ENCODE results near the gene RPS6KA1. TPM values are rescaled to one million over a fixed set of nuclear protein-coding genes. Genes with fewer than 3 reads are reported as not detected.

RPS6KA1 gene
- polyA plus RNA-seq, 3 donors: 116 to 189 (median 188) TPM

GRCh38 chr1:26537951-26538352 is 8.4 kb downstream of the RPS6KA1 start:
- Mint-ChIP-seq H3K9me3 (no peaks in the 10 kb centered on the region), H3K4me3 (peak overlapping the region in 1 of 2 donors; percentile 83), H3K27me3 (ENCODE audit: low read depth in 3 of 3) (no peaks in the 10 kb centered on the region), H3K27ac (peak overlapping the region; percentile 91 to 100 (median 97)), H3K4me1 (peaks cover 61% of the 10 kb centered on the region), H3K36me3 (no peaks in the 10 kb centered on the region)
- Histone ChIP-seq H3K36me3 (replicated peaks in 1 of 2; ENCODE audit: control insufficient read depth in 1 of 2, insufficient read depth in 2 of 2, low read length in 2 of 2) (no peaks in the 10 kb centered on the region), H4K20me1 (ENCODE audit: insufficient read depth, low read length) (no peaks in the 10 kb centered on the region), H3K9ac (ENCODE audit: insufficient read depth, low read length, poor library complexity, severe bottlenecking) (no peak overlapping the region), H3K4me3 (replicated peaks in 1 of 3; ENCODE audit: low read depth in 2 of 3, low read length in 3 of 3) (peak overlapping the region in 1 of 3 experiments; percentile 24), H3K4me1 (ENCODE audit: control insufficient read depth in 1 of 2, insufficient read depth in 2 of 2, low read length in 2 of 2) (peaks cover 51 to 60% of the 10 kb centered on the region in 2 donors), H3K9me3 (replicated peaks in 1 of 2; ENCODE audit: control insufficient read depth in 1 of 2, insufficient read depth in 1 of 2, low read length in 2 of 2) (no peaks in the 10 kb centered on the region), H3K27ac (ENCODE audit: low read depth in 1 of 2, low read length in 2 of 2) (peak overlapping the region in 1 of 2 donors; percentile 99), H3K4me2 (replicated peaks; ENCODE audit: extremely low read depth, low read length, poor library complexity, severe bottlenecking) (peak overlapping the region; percentile 45), H3K27me3 (ENCODE audit: control insufficient read depth in 2 of 2, insufficient read depth in 2 of 2, low read length in 2 of 2) (no peaks in the 10 kb centered on the region), H3K79me2 (ENCODE audit: insufficient read depth, low read length) (peaks cover 27% of the 10 kb centered on the region), H2AFZ (ENCODE audit: insufficient read depth, low read depth, low read length, poor library complexity, severe bottlenecking) (no peak overlapping the region)
- TF ChIP-seq CTCF (IDR thresholded peaks at IDR 0.05): peak; percentile 54
- WGBS (ENCODE audit: insufficient coverage): 0% methylated on average over 1 of the region's 2 CpGs
- peak; percentile 85 to 93 (median 90) for DNase-seq
- intact Hi-C loops (cut with micrococcal nuclease): loop anchor here in 1 of 2 donors (5.0 kb wide), 1 partner anchor 59 kb away; no protein-coding TSS in a partner anchor

GRCh38 chr1:26538480-26539412 is 9.2 kb downstream of the RPS6KA1 start:
- Histone ChIP-seq H3K36me3 (replicated peaks in 1 of 2; ENCODE audit: control insufficient read depth in 1 of 2, insufficient read depth in 2 of 2, low read length in 2 of 2) (no peaks in the 10 kb centered on the region), H3K4me2 (replicated peaks; ENCODE audit: extremely low read depth, low read length, poor library complexity, severe bottlenecking) (peak overlapping the region; percentile 45), H3K27ac (ENCODE audit: low read depth in 1 of 2, low read length in 2 of 2) (peak overlapping the region; percentile 25 to 99), H3K9me3 (replicated peaks in 1 of 2; ENCODE audit: control insufficient read depth in 1 of 2, insufficient read depth in 1 of 2, low read length in 2 of 2) (no peaks in the 10 kb centered on the region), H3K9ac (ENCODE audit: insufficient read depth, low read length, poor library complexity, severe bottlenecking) (no peak overlapping the region), H3K79me2 (ENCODE audit: insufficient read depth, low read length) (peaks cover 35% of the 10 kb centered on the region), H3K4me1 (ENCODE audit: control insufficient read depth in 1 of 2, insufficient read depth in 2 of 2, low read length in 2 of 2) (peaks cover 59 to 68% of the 10 kb centered on the region in 2 donors), H3K27me3 (ENCODE audit: control insufficient read depth in 2 of 2, insufficient read depth in 2 of 2, low read length in 2 of 2) (no peaks in the 10 kb centered on the region), H2AFZ (ENCODE audit: insufficient read depth, low read depth, low read length, poor library complexity, severe bottlenecking) (no peak overlapping the region), H4K20me1 (ENCODE audit: insufficient read depth, low read length) (no peaks in the 10 kb centered on the region), H3K4me3 (replicated peaks in 1 of 3; ENCODE audit: low read depth in 2 of 3, low read length in 3 of 3) (peak overlapping the region in 1 of 3 experiments; percentile 24)
- intact Hi-C loops (cut with micrococcal nuclease): loop anchor here in 1 of 2 donors (5.0 kb wide), 1 partner anchor 59 kb away; no protein-coding TSS in a partner anchor
- Mint-ChIP-seq H3K4me3 (peak overlapping the region in 1 of 2 donors; percentile 83), H3K27ac (peak overlapping the region; percentile 91 to 100 (median 97)), H3K4me1 (peaks cover 69% of the 10 kb centered on the region), H3K9me3 (no peaks in the 10 kb centered on the region), H3K36me3 (no peaks in the 10 kb centered on the region), H3K27me3 (ENCODE audit: low read depth in 3 of 3) (no peaks in the 10 kb centered on the region)
- peak; percentile 37 for TF ChIP-seq CTCF (IDR thresholded peaks at IDR 0.05)
- 78% methylated on average over 8 of the region's 14 CpGs for WGBS (ENCODE audit: insufficient coverage)
- peak; percentile 54 to 61 (median 59) for DNase-seq

All from CD14-positive monocyte (primary cell).